H1 (cell line): Measurements from ENCODE around the gene NXN. TPM values are rescaled to one million over a fixed set of nuclear protein-coding genes. Genes with fewer than 3 reads are reported as not detected.

Experiments used
- BCL11A ChIP-seq, 2 experiments: IDR thresholded peaks; one replicate each; pipeline ENCODE4 v1.6.1; 2011; ENCODE audit warnings: low read depth in 2 of 2, low read length in 2 of 2, mild to moderate bottlenecking in 2 of 2
- MAX ChIP-seq: IDR thresholded peaks from 2 replicates; pipeline ENCODE4 v1.6.1; 2012; ENCODE audit warnings: inconsistent platforms
- PHF8 ChIP-seq: fragments of 200-600 bp; sonication (generic); conservative IDR thresholded peaks from 2 replicates; pipeline ENCODE4 v1.7.1; 2012; ENCODE audit warnings: low read depth, mild to moderate bottlenecking, inconsistent platforms, low read length, moderate library complexity
- SIN3A ChIP-seq, 2 experiments: IDR thresholded peaks in 1 of 2; conservative IDR thresholded peaks in 1 of 2; 2 replicates each; pipeline ENCODE4 v1.6.1; 2011 to 2012; ENCODE audit warnings: low read length in 2 of 2, improper control_type of control experiment in 1 of 2, low read depth in 1 of 2, mild to moderate bottlenecking in 1 of 2
- TBP ChIP-seq: IDR thresholded peaks from 2 replicates; pipeline ENCODE4 v1.6.1; 2011; ENCODE audit warnings: low read depth, low read length, improper control_type of control experiment
- polyA plus RNA-seq, 7 experiments: library from polyadenylated mRNA; depleted of rRNA in 3 of 7; stranded (reverse) in 5 of 7; unstranded in 2 of 7; fragments of >200 nt in 5 of 7; fragments of 200-250 nt in 2 of 7; gene quantifications; 1 replicate in 5 of 7; 2 replicates in 1 of 7; 4 replicates in 1 of 7; pipeline versions ENCODE4 v1.2.1 to v1.2.3, GENCODE V29; 2011 to 2013; ENCODE audit warnings: missing spikeins in 2 of 7, mixed read lengths in 2 of 7
- total RNA-seq: library from RNA; stranded (reverse); fragmentation: NEBNext Ultra II Directional; extraction: Animal tissue kit (Norgen Biotek cat#: 25700); gene quantifications from 2 replicates; pipeline ENCODE4 v1.2.1, GENCODE V29; 2021

The NXN gene
- total and polyA plus RNA-seq, 2 of the 8 experiments (the other 6 are each of a cell fraction or from before 2014, with no cell fraction given): 94.1 to 107 TPM

- no peak for TF ChIP-seq BCL11A (IDR thresholded peaks at IDR 0.05; ENCODE audit: low read depth in 2 of 2, low read length in 2 of 2)
- peak; percentile 91 for TF ChIP-seq TBP
- TF ChIP-seq SIN3A (conservative IDR thresholded peaks at IDR 0.05 in 1 of 2, IDR thresholded peaks at IDR 0.05 in 1 of 2; ENCODE audit: low read depth in 1 of 2, low read length in 2 of 2): peak in 1 of 2 experiments; percentile 96; a peak in 2 of 4 replicates
- TF ChIP-seq MAX: peak; percentile 93
- peak; percentile 95 for TF ChIP-seq PHF8
Observed at GRCh38 chr17:781805-782731, 197.5 kb downstream of the NXN start, which contains the start of the genes GLOD4 and MRM3 (continued).
